ENCODE measurements around the gene ZNF692.

DNA sequence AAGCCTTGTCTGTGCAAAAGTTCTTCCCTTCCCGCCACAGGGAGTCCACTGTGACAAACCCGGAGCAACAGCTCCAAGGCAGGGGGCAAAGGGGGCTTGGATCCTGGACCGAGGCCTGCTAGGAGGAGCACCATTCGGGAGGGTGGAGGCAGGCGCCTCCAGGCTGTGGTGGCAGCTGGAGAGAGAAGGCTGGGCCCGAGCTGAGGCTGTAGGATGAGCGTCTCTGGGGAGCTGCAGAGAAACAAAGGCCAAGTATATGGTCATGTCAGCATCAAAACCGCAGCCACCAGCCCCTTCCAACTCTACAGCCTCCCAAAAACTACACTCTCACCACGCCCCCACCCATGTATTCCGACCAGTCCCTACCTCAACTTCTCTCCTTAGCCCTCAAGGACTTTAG lies 33.7 kb downstream of the ZNF692 start:
- TF ChIP-seq GATA2 (IDR thresholded peaks at IDR 0.05; ENCODE audit: low read depth, low read length) (no peak), GATA3 (IDR thresholded peaks at IDR 0.05; ENCODE audit: low read depth, low read length) (no peak)

Measured in SH-SY5Y (cell line).